ENCODE results near the gene NIPA2.
"Not testable (repeated sequence)": the region's sequence is repeated elsewhere in the genome, so short reads cannot be mapped to it uniquely, and the experiment has no call there.

Gene NIPA2

DNA sequence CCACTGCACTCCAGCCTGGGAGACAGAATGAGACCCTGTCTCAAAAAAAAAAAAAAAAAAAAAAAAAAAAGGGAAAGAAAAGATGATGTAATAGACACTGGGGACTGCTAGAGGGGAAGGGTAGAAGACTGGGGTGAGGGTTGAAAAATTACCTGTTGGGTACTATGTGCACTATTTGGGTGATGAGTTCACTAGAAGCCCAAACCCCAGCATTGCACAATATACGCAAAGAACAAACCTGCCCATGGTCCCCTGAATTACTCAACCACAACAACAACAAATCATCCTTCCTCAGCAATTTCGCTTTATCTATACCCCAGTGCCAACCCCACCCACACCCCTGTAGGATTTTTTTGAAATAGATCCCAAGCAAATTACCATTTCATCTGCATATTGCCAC, 38.6 kb upstream of the NIPA2 start:
- ChIA-PET POLR2A (no interaction called here), CTCF (no interaction called here)
- no peak for DNase-seq (ENCODE audit: extremely low spot score)
- no peak for TF ChIP-seq LEF1 (IDR thresholded peaks at IDR 0.05; ENCODE audit: borderline replicate concordance)
- no peak for TF ChIP-seq ELF4 (IDR thresholded peaks at IDR 0.05)
- no peak for TF ChIP-seq ARNT (IDR thresholded peaks at IDR 0.05)
- TF ChIP-seq HDGF (IDR thresholded peaks at IDR 0.05; ENCODE audit: borderline replicate concordance): no peak
- TF ChIP-seq CTBP1 (IDR thresholded peaks at IDR 0.05; ENCODE audit: borderline replicate concordance): no peak
- TF ChIP-seq L3MBTL2 (conservative IDR thresholded peaks at IDR 0.05): no peak
- no peak for TF ChIP-seq SUZ12 (IDR thresholded peaks at IDR 0.05)
- no peak for TF ChIP-seq BHLHE40 (IDR thresholded peaks at IDR 0.05; ENCODE audit: borderline replicate concordance)
- TF ChIP-seq, protein P1, sequence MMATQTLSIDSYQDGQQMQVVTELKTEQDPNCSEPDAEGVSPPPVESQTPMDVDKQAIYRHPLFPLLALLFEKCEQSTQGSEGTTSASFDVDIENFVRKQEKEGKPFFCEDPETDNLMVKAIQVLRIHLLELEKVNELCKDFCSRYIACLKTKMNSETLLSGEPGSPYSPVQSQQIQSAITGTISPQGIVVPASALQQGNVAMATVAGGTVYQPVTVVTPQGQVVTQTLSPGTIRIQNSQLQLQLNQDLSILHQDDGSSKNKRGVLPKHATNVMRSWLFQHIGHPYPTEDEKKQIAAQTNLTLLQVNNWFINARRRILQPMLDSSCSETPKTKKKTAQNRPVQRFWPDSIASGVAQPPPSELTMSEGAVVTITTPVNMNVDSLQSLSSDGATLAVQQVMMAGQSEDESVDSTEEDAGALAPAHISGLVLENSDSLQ (IDR thresholded peaks at IDR 0.05): no peak
- no peak for TF ChIP-seq FOXA1 (IDR thresholded peaks at IDR 0.05)
- TF ChIP-seq FOXK2 (IDR thresholded peaks at IDR 0.05): no peak
- TF ChIP-seq NFRKB (IDR thresholded peaks at IDR 0.05): no peak
- TF ChIP-seq TARDBP (IDR thresholded peaks at IDR 0.05): no peak
- no peak for TF ChIP-seq ZNF384 (IDR thresholded peaks at IDR 0.05)
- no peak for TF ChIP-seq FOXM1 (IDR thresholded peaks at IDR 0.05; ENCODE audit: borderline replicate concordance)
- no peak for TF ChIP-seq SP1 (IDR thresholded peaks at IDR 0.05)

DNA sequence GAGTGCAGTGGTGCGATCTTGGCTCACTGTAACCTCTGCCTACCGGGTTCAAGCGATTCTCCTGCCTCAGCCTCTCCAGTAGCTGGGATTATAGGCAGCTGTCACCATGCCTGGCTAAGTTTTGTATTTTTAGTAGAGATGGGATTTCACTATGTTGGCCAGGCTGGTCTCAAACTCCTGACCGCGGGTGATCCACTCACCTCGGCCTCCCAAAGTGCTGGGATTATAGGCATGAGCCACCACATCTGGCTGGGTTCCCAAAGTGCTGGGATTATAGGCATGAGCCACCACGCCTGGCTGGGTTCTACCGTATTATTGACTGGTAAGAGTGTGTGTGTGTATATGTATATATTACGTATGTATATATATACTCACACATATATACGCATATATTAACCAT, 35.5 kb upstream of the NIPA2 start:
- CTCF ChIA-PET; DNase-seq (ENCODE audit: extremely low spot score); POLR2A ChIA-PET: not testable (repeated sequence)

DNA sequence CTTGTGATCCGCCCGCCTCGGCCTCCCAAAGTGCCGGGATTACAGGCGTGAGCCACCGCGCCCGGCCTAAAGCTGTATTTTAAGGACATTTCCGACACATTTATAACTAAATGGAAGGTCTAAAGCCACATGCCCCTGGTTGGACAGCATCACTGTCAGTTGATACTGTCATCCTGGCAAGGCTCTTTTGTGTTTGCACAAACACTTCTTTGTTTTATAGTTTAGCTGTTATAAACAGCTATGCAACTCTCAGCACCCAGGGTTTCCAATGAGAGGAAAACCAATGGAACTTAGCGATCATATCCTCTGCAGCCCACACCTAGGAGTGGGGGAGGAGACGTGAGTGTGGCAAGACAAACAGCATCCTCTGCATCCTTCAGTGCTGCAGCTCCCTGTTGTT, 32.3 kb upstream of the NIPA2 start:
- ChIA-PET POLR2A (no interaction called here), CTCF (no interaction called here)
- no peak for TF ChIP-seq FOXM1 (IDR thresholded peaks at IDR 0.05; ENCODE audit: borderline replicate concordance)
- no peak for TF ChIP-seq FOXA1 (IDR thresholded peaks at IDR 0.05)
- DNase-seq (ENCODE audit: extremely low spot score): no peak

DNA sequence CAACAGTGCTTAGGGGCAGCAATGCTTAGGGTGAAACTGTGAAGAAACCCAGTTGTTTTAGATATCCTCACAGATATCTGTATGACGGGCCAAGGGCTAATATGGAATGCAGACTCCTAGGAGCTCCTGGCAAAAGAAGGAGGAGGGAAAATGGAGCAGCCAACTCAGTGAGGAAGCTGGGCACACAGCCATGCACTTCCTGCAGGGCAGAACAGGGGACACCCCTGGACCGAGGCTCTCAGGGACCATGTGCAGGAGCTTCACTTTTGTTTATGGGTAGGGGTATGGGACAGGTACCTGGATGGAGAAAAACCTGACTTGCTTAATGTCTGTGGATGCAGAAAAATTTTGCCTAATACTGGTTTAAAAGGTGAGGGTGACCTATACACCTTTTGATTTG, 31.8 kb upstream of the NIPA2 start:
- ChIA-PET CTCF (no interaction called here), POLR2A (no interaction called here)

DNA sequence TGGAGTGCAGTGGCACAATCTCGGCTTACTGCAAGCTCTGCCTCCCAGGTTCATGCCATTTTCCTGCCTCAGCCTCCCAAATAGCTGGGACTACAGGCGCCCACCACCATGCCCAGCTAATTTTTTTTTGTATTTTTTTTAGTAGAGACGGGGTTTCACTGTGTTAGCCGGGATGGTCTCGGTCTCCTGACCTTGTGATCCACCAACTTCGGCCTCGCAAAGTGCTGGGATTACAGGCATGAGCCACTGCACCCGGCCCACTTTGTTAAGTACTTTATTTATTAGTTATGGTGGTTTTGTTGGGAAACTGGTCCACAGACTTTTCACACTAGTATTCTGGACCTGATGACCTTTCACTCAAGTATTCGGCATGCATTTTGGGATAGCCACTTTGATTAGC, 30.6 kb upstream of the NIPA2 start:
- CTCF ChIA-PET, POLR2A ChIA-PET: not testable (repeated sequence)

More for the DNA sequence above, 31.8 kb upstream of the NIPA2 start:
- DNase-seq (ENCODE audit: extremely low spot score): no peak
- TF ChIP-seq LEF1 (IDR thresholded peaks at IDR 0.05; ENCODE audit: borderline replicate concordance) (no peak), SUZ12 (IDR thresholded peaks at IDR 0.05) (no peak), ELF4 (IDR thresholded peaks at IDR 0.05) (no peak), L3MBTL2 (conservative IDR thresholded peaks at IDR 0.05) (no peak)

DNA sequence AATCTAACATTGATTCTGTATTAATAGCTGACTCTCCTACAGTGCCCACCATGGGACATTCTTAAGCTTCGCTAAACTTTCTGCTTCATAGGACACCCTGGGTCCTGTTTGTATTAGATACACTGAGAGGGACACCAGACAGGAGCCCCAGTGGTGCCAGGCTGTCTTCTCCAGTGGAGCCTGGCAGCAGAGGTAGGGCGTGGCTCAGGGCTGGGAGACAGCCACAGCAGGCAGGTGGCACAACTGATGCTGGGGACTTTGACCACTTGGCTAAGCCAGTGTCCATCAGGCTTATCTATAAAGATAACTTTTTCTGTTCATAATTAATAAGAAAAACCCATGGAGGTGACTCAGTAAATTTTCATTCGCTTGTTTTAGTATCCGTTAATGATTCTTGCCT, 30.2 kb upstream of the NIPA2 start:
- DNase-seq (ENCODE audit: extremely low spot score): no peak
- no peak for TF ChIP-seq SUZ12 (IDR thresholded peaks at IDR 0.05)
- TF ChIP-seq SP1 (IDR thresholded peaks at IDR 0.05): no peak
- TF ChIP-seq ELF4 (IDR thresholded peaks at IDR 0.05): no peak
- TF ChIP-seq L3MBTL2 (conservative IDR thresholded peaks at IDR 0.05): no peak
- no peak for TF ChIP-seq FOXA1 (IDR thresholded peaks at IDR 0.05)
- TF ChIP-seq FOXM1 (IDR thresholded peaks at IDR 0.05; ENCODE audit: borderline replicate concordance): no peak
- TF ChIP-seq ARNT (IDR thresholded peaks at IDR 0.05): no peak
- no peak for TF ChIP-seq CTBP1 (IDR thresholded peaks at IDR 0.05; ENCODE audit: borderline replicate concordance)
- TF ChIP-seq TARDBP (IDR thresholded peaks at IDR 0.05): no peak
- TF ChIP-seq FOXK2 (IDR thresholded peaks at IDR 0.05): no peak
- TF ChIP-seq NFRKB (IDR thresholded peaks at IDR 0.05): no peak
- TF ChIP-seq LEF1 (IDR thresholded peaks at IDR 0.05; ENCODE audit: borderline replicate concordance): no peak
- no peak for TF ChIP-seq BHLHE40 (IDR thresholded peaks at IDR 0.05; ENCODE audit: borderline replicate concordance)
- ChIA-PET CTCF (no interaction called here), POLR2A (no interaction called here)

More for the DNA sequence above, 30.6 kb upstream of the NIPA2 start:
- not testable (repeated sequence) for DNase-seq (ENCODE audit: extremely low spot score)

DNA sequence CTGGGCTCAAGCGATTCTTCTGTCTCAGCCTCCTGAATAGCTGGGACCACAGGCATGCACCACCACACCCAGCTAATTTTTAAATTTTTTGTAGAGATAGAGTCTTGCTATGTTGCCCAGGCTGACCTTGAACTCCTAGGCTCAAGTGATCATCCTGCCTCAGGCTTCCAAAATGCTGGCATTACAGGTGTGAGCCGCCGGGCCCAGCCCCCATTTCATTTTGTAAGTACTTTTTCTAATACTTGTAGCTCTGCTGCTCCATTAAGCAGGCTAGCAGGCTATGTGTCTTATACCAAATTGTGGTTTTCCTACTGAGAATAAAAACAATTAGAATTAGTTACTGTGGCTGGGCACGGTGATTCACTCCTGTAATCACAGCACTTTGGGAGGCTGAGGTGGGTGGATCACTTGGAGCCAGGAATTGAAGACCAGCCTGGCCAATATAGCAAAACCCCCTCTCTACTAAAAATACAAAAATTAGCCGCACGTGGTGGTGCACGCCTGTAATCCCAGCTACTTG, 29.6 kb upstream of the NIPA2 start:
- POLR2A ChIA-PET: no interaction called here
- no peak for DNase-seq (ENCODE audit: extremely low spot score)
- TF ChIP-seq FOXM1 (IDR thresholded peaks at IDR 0.05; ENCODE audit: borderline replicate concordance): no peak
- no peak for TF ChIP-seq TARDBP (IDR thresholded peaks at IDR 0.05)
- TF ChIP-seq L3MBTL2 (conservative IDR thresholded peaks at IDR 0.05): no peak
- TF ChIP-seq SUZ12 (IDR thresholded peaks at IDR 0.05): no peak
- TF ChIP-seq CTBP1 (IDR thresholded peaks at IDR 0.05; ENCODE audit: borderline replicate concordance): no peak
- TF ChIP-seq, protein P1 (IDR thresholded peaks at IDR 0.05): no peak
- no peak for TF ChIP-seq FOXK2 (IDR thresholded peaks at IDR 0.05)
- TF ChIP-seq HDGF (IDR thresholded peaks at IDR 0.05; ENCODE audit: borderline replicate concordance): no peak
- no peak for TF ChIP-seq ELF4 (IDR thresholded peaks at IDR 0.05)
- no peak for TF ChIP-seq FOXA1 (IDR thresholded peaks at IDR 0.05)
- no peak for TF ChIP-seq LEF1 (IDR thresholded peaks at IDR 0.05; ENCODE audit: borderline replicate concordance)
- no peak for TF ChIP-seq ZNF384 (IDR thresholded peaks at IDR 0.05)
- no peak for TF ChIP-seq SP1 (IDR thresholded peaks at IDR 0.05)
- no peak for TF ChIP-seq ARNT (IDR thresholded peaks at IDR 0.05)
- TF ChIP-seq NFRKB (IDR thresholded peaks at IDR 0.05): no peak
- TF ChIP-seq BHLHE40 (IDR thresholded peaks at IDR 0.05; ENCODE audit: borderline replicate concordance): no peak
- CTCF ChIA-PET: no interaction called here
